Brain microvascular endothelial cell (primary cell): Measurements from ENCODE around the gene MEIOC.

Experiments
- DNase-seq: peaks from one replicate; pipeline ENCODE4 v3.0.0-alpha.2; 2020
- H3K27ac ChIP-seq: fragments of 250-450 bp; sonication (Bioruptor Pico); 2 replicates; pipeline ENCODE4 v1.5.1; 2020; ENCODE audit warnings: mild to moderate bottlenecking, moderate library complexity
- H3K27me3 ChIP-seq: fragments of 250-450 bp; sonication (Bioruptor Pico); replicated peaks from 2 replicates; pipeline ENCODE4 v1.5.1; 2020; ENCODE audit warnings: mild to moderate bottlenecking
- H3K36me3 ChIP-seq: fragments of 250-450 bp; sonication (Bioruptor Pico); replicated peaks from 2 replicates; pipeline ENCODE4 v1.5.1; 2020; ENCODE audit warnings: mild to moderate bottlenecking
- H3K4me3 ChIP-seq: 2 replicates; pipeline ENCODE4 v1.5.1; 2011; ENCODE audit warnings: low read depth, mild to moderate bottlenecking, control low read depth, low read length, moderate library complexity
- CTCF ChIP-seq: IDR thresholded peaks from 2 replicates; pipeline ENCODE4 v1.5.1; 2011; ENCODE audit warnings: low read depth, mild to moderate bottlenecking, moderate library complexity, low read length, control low read depth, inconsistent platforms; ENCODE audit errors: missing control alignments
- in situ Hi-C: cut with HindIII; loops from 2 replicates; pipeline ENCODE4 v1.10.0; 2017; ENCODE audit warnings: low sequenced_read_pairs, low pct_ligation_motif_present

MEIOC gene

GRCh38 chr17:44655983-44656710 lies at the start of gene MEIOC:
Gene MEIOC, plus strand, starts transcription at chr17:44656468. Its CDS starts 146 bp downstream, at chr17:44656614.
- in situ Hi-C loops = no loop called here
- DNase-seq = peak; percentile 7
- H3K27ac ChIP-seq = no peak within 1 kb of the TSS
- H3K36me3 ChIP-seq = no peaks in the 10 kb centered on the region
- H3K27me3 ChIP-seq = peaks cover 8% of the 10 kb centered on the region
- peak within 1 kb of the TSS; percentile 22 for H3K4me3 ChIP-seq
- peak; percentile 26 for TF ChIP-seq CTCF

- Histone ChIP-seq H3K4me3 (no peak overlapping the region), H3K36me3 (no peaks in the 10 kb centered on the region), H3K27me3 (no peaks in the 10 kb centered on the region), H3K27ac (no peak overlapping the region)
- in situ Hi-C loops = no loop called here
- DNase-seq = no peak
- TF ChIP-seq CTCF = no peak
Measured at GRCh38 chr17:44606658-44607057, 49.6 kb upstream of the MEIOC start.

GRCh38 chr17:44607836-44608690 lies 48.2 kb upstream of the MEIOC start:
- Histone ChIP-seq H3K27ac (no peak overlapping the region), H3K27me3 (no peaks in the 10 kb centered on the region), H3K4me3 (no peak overlapping the region), H3K36me3 (no peaks in the 10 kb centered on the region)
- no peak for TF ChIP-seq CTCF
- in situ Hi-C loops = no loop called here
- peak; percentile 32 for DNase-seq

- in situ Hi-C loops = no loop called here
- TF ChIP-seq CTCF = no peak
- Histone ChIP-seq H3K4me3 (no peak overlapping the region), H3K27me3 (no peaks in the 10 kb centered on the region), H3K36me3 (no peaks in the 10 kb centered on the region), H3K27ac (no peak overlapping the region)
- no peak for DNase-seq
Measured at GRCh38 chr17:44608727-44609435, 47.4 kb upstream of the MEIOC start.

- no peak for TF ChIP-seq CTCF
Measured at GRCh38 chr17:44610331-44610730, 45.9 kb upstream of the MEIOC start.

More at GRCh38 chr17:44610331-44610730, 45.9 kb upstream of the MEIOC start:
- no peak overlapping the region for H3K27ac ChIP-seq
- no peak overlapping the region for H3K4me3 ChIP-seq
- H3K27me3 ChIP-seq = no peaks in the 10 kb centered on the region
- in situ Hi-C loops = no loop called here
- no peaks in the 10 kb centered on the region for H3K36me3 ChIP-seq
- no peak for DNase-seq
